H1 (cell line): ENCODE data around the gene SLC41A2. TPM values are rescaled to one million over a fixed set of nuclear protein-coding genes. Genes with fewer than 3 reads are reported as not detected.

Source experiments
- CHD7 ChIP-seq: fragments of 300-600 bp; sonication (generic); IDR thresholded peaks from 2 replicates; pipeline ENCODE4 v1.7.1; 2012; ENCODE audit warnings: low read length, moderate library complexity, mild to moderate bottlenecking, inconsistent platforms; ENCODE audit not compliant: insufficient replicate concordance
- NANOG ChIP-seq: IDR thresholded peaks from 2 replicates; pipeline ENCODE4 v1.6.1; 2011; ENCODE audit warnings: low read length, low read depth, mild to moderate bottlenecking, inconsistent platforms; ENCODE audit not compliant: insufficient read depth, poor library complexity, severe bottlenecking
- POLR2AphosphoS5 ChIP-seq: IDR thresholded peaks from 2 replicates; pipeline ENCODE4 v1.6.1; 2011; ENCODE audit warnings: low read depth, low read length
- POU5F1 ChIP-seq: IDR thresholded peaks from 2 replicates; pipeline ENCODE4 v1.6.1; 2011; ENCODE audit warnings: low read depth, mild to moderate bottlenecking, low read length, moderate library complexity
- SIX5 ChIP-seq: IDR thresholded peaks from 2 replicates; pipeline ENCODE4 v1.6.1; 2011; ENCODE audit warnings: mild to moderate bottlenecking, low read depth, low read length
- SP1 ChIP-seq: IDR thresholded peaks from 2 replicates; pipeline ENCODE4 v1.6.1; 2011; ENCODE audit warnings: low read depth, low read length
- polyA plus RNA-seq, 7 experiments: library from polyadenylated mRNA; depleted of rRNA in 3 of 7; stranded (reverse) in 5 of 7; unstranded in 2 of 7; fragments of >200 nt in 5 of 7; fragments of 200-250 nt in 2 of 7; gene quantifications; 1 replicate in 5 of 7; 2 replicates in 1 of 7; 4 replicates in 1 of 7; pipeline versions ENCODE4 v1.2.1 to v1.2.3, GENCODE V29; 2011 to 2013; ENCODE audit warnings: missing spikeins in 2 of 7, mixed read lengths in 2 of 7
- total RNA-seq: library from RNA; stranded (reverse); fragmentation: NEBNext Ultra II Directional; extraction: Animal tissue kit (Norgen Biotek cat#: 25700); gene quantifications from 2 replicates; pipeline ENCODE4 v1.2.1, GENCODE V29; 2021

The SLC41A2 gene
- total and polyA plus RNA-seq, 2 of the 8 experiments (the other 6 are each of a cell fraction or from before 2014, with no cell fraction given), result 0.79 to 3.0 TPM

- TF ChIP-seq NANOG, result no peak
- no peak for TF ChIP-seq CHD7
- TF ChIP-seq POU5F1, result no peak
- no peak for TF ChIP-seq POLR2AphosphoS5
- TF ChIP-seq SIX5, result no peak
- no peak for TF ChIP-seq SP1
- TF ChIP-seq, all 59 proteins: peak for 0
These were observed 6.2 kb upstream of the SLC41A2 start (continued) for GRCh38 chr12:104964167-104964855.
